GM23248 (cell line): ENCODE measurements around the gene CEP295NL. TPM values are rescaled to one million over a fixed set of nuclear protein-coding genes. Genes with fewer than 3 reads are reported as not detected.
A peak's percentile ranks its signal among the peaks of the same experiment; 100 is the strongest.

Source experiments
- DNase-seq: peaks from one replicate; pipeline ENCODE4 v3.0.0-alpha.2; 2015
- H2AFZ ChIP-seq: fragments of 200-600 bp; sonication (generic); 2 replicates; pipeline ENCODE4 v1.6.1; 2016; ENCODE audit warnings: antibody characterized with exemption
- H3F3A ChIP-seq: fragments of 200-600 bp; sonication (generic); 2 replicates; pipeline ENCODE4 v1.6.1; 2016; ENCODE audit warnings: mild to moderate bottlenecking, antibody characterized with exemption, mixed run types; ENCODE audit not compliant: insufficient read depth
- H3K27ac ChIP-seq: fragments of 200-600 bp; sonication (generic); 2 replicates; pipeline ENCODE4 v1.5.1; 2016; ENCODE audit warnings: mild to moderate bottlenecking
- H3K27me3 ChIP-seq: fragments of 200-600 bp; sonication (generic); replicated peaks from 2 replicates; pipeline ENCODE4 v1.6.1; 2016; ENCODE audit warnings: mild to moderate bottlenecking; ENCODE audit not compliant: insufficient read depth
- H3K36me3 ChIP-seq: fragments of 200-600 bp; sonication (generic); 2 replicates; pipeline ENCODE4 v1.6.1; 2016; ENCODE audit warnings: low read depth, mild to moderate bottlenecking
- H3K4me1 ChIP-seq: fragments of 200-600 bp; sonication (generic); 2 replicates; pipeline ENCODE4 v1.6.1; 2016; ENCODE audit warnings: mild to moderate bottlenecking; ENCODE audit not compliant: insufficient read depth
- H3K4me2 ChIP-seq: fragments of 200-600 bp; sonication (generic); one replicate; pipeline ENCODE4 v1.6.1; 2016; ENCODE audit warnings: mild to moderate bottlenecking; ENCODE audit not compliant: unreplicated experiment
- H3K4me3 ChIP-seq: fragments of 200-600 bp; sonication (generic); 2 replicates; pipeline ENCODE4 v1.5.1; 2016; ENCODE audit warnings: mild to moderate bottlenecking
- H3K79me2 ChIP-seq: fragments of 200-600 bp; sonication (generic); 2 replicates; pipeline ENCODE4 v1.6.1; 2016; ENCODE audit warnings: mild to moderate bottlenecking; ENCODE audit not compliant: insufficient read depth
- H3K9ac ChIP-seq: fragments of 200-600 bp; sonication (generic); 2 replicates; pipeline ENCODE4 v1.6.1; 2016; ENCODE audit warnings: mild to moderate bottlenecking
- H3K9me2 ChIP-seq: fragments of 200-600 bp; sonication (generic); 2 replicates; pipeline ENCODE4 v1.6.1; 2016; ENCODE audit warnings: mixed run types, mild to moderate bottlenecking, moderate library complexity; ENCODE audit not compliant: insufficient read depth
- H3K9me3 ChIP-seq: fragments of 200-600 bp; sonication (generic); one replicate; pipeline ENCODE4 v1.6.1; 2017; ENCODE audit warnings: low read depth
- H4K20me1 ChIP-seq: fragments of 200-600 bp; sonication (generic); 2 replicates; pipeline ENCODE4 v1.6.0; 2016; ENCODE audit not compliant: insufficient read depth
- EZH2 ChIP-seq: fragments of 200-600 bp; sonication (generic); IDR thresholded peaks from 2 replicates; pipeline ENCODE4 v1.6.1; 2018; ENCODE audit warnings: antibody characterized with exemption, mild to moderate bottlenecking; ENCODE audit not compliant: insufficient read depth, poor library complexity, severe bottlenecking
- EZH2phosphoT487 ChIP-seq: fragments of 200-600 bp; sonication (generic); IDR thresholded peaks from 2 replicates; pipeline ENCODE4 v1.6.1; 2018; ENCODE audit warnings: antibody characterized with exemption, moderate library complexity, mild to moderate bottlenecking, low read depth; ENCODE audit not compliant: insufficient read depth
- WGBS, 2 experiments: methylation state at CpG; one replicate each; pipeline ENCODE4 v1.1.6; 2015 to 2017; ENCODE audit warnings: low lambda C conversion rate in 2 of 2, low coverage in 1 of 2; ENCODE audit errors: missing lambda C conversion rate in 2 of 2; 5-methylcytosine and 5-hydroxymethylcytosine counted together
- in situ Hi-C: fragments of 300-500 bp; cut with MboI; formaldehyde crosslinking; loops from 2 replicates; pipeline ENCODE4 v1.15.0; 2020
- polyA plus RNA-seq: library from polyadenylated mRNA; unstranded; fragments of >200 nt; fragmentation: Nextera tagmentation; extraction: Ambion mirVana; gene quantifications from 2 replicates; pipeline ENCODE4 v1.2.1, GENCODE V29; 2016
- total RNA-seq: library from RNA; depleted of rRNA; stranded (reverse); fragments of >200 nt; shearing (Covaris generic); gene quantifications from 2 replicates; pipeline ENCODE4 v1.2.3, GENCODE V29; 2014; rRNA removed

Gene CEP295NL
- total and polyA plus RNA-seq, 2 experiments from 2014 or later, result 0.11 to 0.14 TPM

DNA sequence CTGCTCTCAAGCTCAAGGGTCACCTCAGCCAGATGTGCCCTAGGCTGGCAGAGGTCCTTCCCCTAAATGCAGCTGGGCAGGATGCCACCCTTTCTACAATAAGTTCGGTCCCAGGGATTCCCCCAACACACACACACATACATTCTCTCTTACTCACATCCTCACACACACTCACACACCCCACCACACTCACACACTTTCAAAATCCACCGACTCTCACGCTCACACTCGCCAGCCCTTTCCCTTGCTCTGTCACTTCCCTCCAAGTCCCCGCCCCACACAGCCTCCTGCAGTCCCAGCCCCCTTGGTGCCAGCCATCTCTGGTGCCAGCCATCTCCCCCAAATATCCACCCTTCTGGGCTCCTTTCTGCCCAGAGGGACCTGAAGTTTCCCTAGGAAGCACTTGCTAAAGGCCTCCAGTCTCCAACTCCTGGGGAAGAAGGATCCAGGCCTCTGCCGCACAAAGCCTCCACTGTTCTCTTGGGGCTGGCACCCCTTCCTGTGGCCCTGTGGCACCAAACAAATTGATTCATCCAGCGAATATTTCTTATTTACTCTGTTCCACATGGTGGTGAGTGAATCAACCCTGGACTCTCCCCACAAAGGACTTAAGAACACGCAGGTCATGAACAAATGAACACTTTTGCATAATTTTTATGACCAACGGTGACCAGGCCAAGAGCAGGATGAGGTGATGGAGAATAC is 58.5 kb downstream of the CEP295NL start:
- peak; percentile 45 for DNase-seq
- Histone ChIP-seq H3K36me3 (no peaks in the 10 kb centered on the region), H2AFZ (no peak overlapping the region), H4K20me1 (no peaks in the 10 kb centered on the region), H3F3A (peaks cover 15% of the 10 kb centered on the region; the same call in 1 of the 2 replicates), H3K9me2 (no peaks in the 10 kb centered on the region), H3K9ac (no peak overlapping the region), H3K79me2 (peaks cover 7% of the 10 kb centered on the region), H3K4me1 (peaks cover under 1% of the 10 kb centered on the region; the same call in 1 of the 2 replicates), H3K27me3 (no peaks in the 10 kb centered on the region), H3K4me2 (no peak overlapping the region), H3K27ac (no peak overlapping the region), H3K4me3 (no peak overlapping the region), H3K9me3 (no peaks in the 10 kb centered on the region)
- no peak for TF ChIP-seq EZH2phosphoT487
- TF ChIP-seq EZH2, result no peak
- in situ Hi-C loops, result no loop called here
- 71 to 75% methylated on average over 9 of the region's 9 CpGs for WGBS, 2 experiments

- in situ Hi-C loops, result no loop called here
- peaks cover 21% of the 10 kb centered on the region for H3K79me2 ChIP-seq
- no peaks in the 10 kb centered on the region for H3K27me3 ChIP-seq
- TF ChIP-seq EZH2 (no peak), EZH2phosphoT487 (no peak)
- H3K36me3 ChIP-seq, result no peaks in the 10 kb centered on the region
- no peak overlapping the region for H3K4me2 ChIP-seq
- DNase-seq, result peak; percentile 62
- peaks cover 11% of the 10 kb centered on the region for H3K4me1 ChIP-seq
- H3K9me3 ChIP-seq, result no peaks in the 10 kb centered on the region
- no peak overlapping the region for H3K4me3 ChIP-seq
- 54 to 67% methylated on average over 10 of the region's 10 CpGs for WGBS, 2 experiments
- no peak overlapping the region for H2AFZ ChIP-seq
- no peak overlapping the region for H3K27ac ChIP-seq
- H3K9me2 ChIP-seq, result no peaks in the 10 kb centered on the region
- no peaks in the 10 kb centered on the region; the same call in 1 of the 2 replicates for H4K20me1 ChIP-seq
- H3K9ac ChIP-seq, result no peak overlapping the region
- peaks cover 22% of the 10 kb centered on the region for H3F3A ChIP-seq
These were observed 60.0 kb downstream of the CEP295NL start for GRCh38 chr17:78842881-78843565.

- H3F3A ChIP-seq, result peaks cover 19% of the 10 kb centered on the region
- TF ChIP-seq EZH2phosphoT487, result no peak
- TF ChIP-seq EZH2, result no peak
- 1 to 2% methylated on average over 54 to 69 of the region's 74 CpGs for WGBS, 2 experiments
- peak within 1 kb of the TSS; percentile 98 for H3K9ac ChIP-seq
- peaks cover 41% of the 10 kb centered on the region for H3K79me2 ChIP-seq
- in situ Hi-C loops, result no loop called here
- H3K36me3 ChIP-seq, result peaks cover 12% of the 10 kb centered on the region
- no peaks in the 10 kb centered on the region for H3K9me3 ChIP-seq
- H3K27me3 ChIP-seq, result no peaks in the 10 kb centered on the region
- H2AFZ ChIP-seq, result peak within 1 kb of the TSS; percentile 83
- peak within 1 kb of the TSS; percentile 96 for H3K27ac ChIP-seq
- no peaks in the 10 kb centered on the region; the same call in 1 of the 2 replicates for H4K20me1 ChIP-seq
- peak within 1 kb of the TSS; percentile 90 for H3K4me2 ChIP-seq
- H3K4me3 ChIP-seq, result peak within 1 kb of the TSS; percentile 85
- DNase-seq, result peak; percentile 100
- no peaks in the 10 kb centered on the region for H3K9me2 ChIP-seq
- peaks cover 20% of the 10 kb centered on the region for H3K4me1 ChIP-seq
These were observed 62.0 kb downstream of the CEP295NL start, which contains the start of gene USP36 for GRCh38 chr17:78840780-78841611. Gene USP36 (minus strand): TSS chr17:78840814. CDS start chr17:78836363, 4,451 bp downstream.

Other genes with a start within 250 kb of the CEP295NL start
- 10.4 and 16.8 TPM in 2 replicates for gene CYTH1, start 120.9 kb downstream of the CEP295NL start, total RNA-seq
- gene CYTH1, start 120.9 kb downstream of the CEP295NL start, polyA plus RNA-seq, result 11.7 TPM in 2 replicates
- 30.2 and 35.5 TPM in 2 replicates for gene USP36, start 62.4 kb downstream of the CEP295NL start, total RNA-seq
- 19.9 and 22.3 TPM in 2 replicates for gene USP36, start 62.4 kb downstream of the CEP295NL start, polyA plus RNA-seq
- gene TIMP2, start 22.2 kb upstream of the CEP295NL start, total RNA-seq, result 587 and 620 TPM in 2 replicates
- 102 and 103 TPM in 2 replicates for gene TIMP2, start 22.2 kb upstream of the CEP295NL start, polyA plus RNA-seq
- 8.3 and 8.8 TPM in 2 replicates for gene LGALS3BP, start 76.7 kb upstream of the CEP295NL start, total RNA-seq
- 8.6 and 12.6 TPM in 2 replicates for gene LGALS3BP, start 76.7 kb upstream of the CEP295NL start, polyA plus RNA-seq
- gene CANT1, start 106.6 kb upstream of the CEP295NL start, total RNA-seq, result 52.0 and 52.4 TPM in 2 replicates
- gene CANT1, start 106.6 kb upstream of the CEP295NL start, polyA plus RNA-seq, result 44.8 and 46.2 TPM in 2 replicates
- gene C1QTNF1, start 121.0 kb upstream of the CEP295NL start, total RNA-seq, result 12.2 and 14.4 TPM in 2 replicates
- 5.7 and 6.1 TPM in 2 replicates for gene C1QTNF1, start 121.0 kb upstream of the CEP295NL start, polyA plus RNA-seq
- gene ENGASE, start 171.6 kb upstream of the CEP295NL start, total RNA-seq, result 7.8 and 8.4 TPM in 2 replicates
- 4.3 and 5.1 TPM in 2 replicates for gene ENGASE, start 171.6 kb upstream of the CEP295NL start, polyA plus RNA-seq